ENCODE results near the gene CPNE9.
"Not testable (repeated sequence)": the region's sequence is repeated elsewhere in the genome, so short reads cannot be mapped to it uniquely, and the experiment has no call there.

The CPNE9 gene

DNA sequence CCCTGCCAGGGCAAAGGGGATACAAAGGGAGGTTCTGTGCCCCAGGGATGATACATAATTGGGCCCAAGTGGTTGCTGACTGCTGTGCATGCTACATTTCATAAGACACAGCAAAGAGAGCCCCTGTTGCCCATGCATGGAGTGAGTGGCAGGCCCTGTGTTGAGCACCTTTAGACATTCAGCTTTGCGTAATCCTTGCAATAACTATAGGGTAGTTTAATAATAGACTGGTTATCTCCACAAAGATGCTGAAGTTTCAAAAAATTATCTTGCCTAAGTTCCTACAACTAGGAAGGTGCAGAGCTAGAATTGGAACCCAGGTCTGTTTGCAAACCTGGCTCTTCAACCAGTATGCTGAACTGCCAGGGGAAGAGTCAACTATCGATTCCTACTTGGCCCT lies 44.4 kb downstream of the CPNE9 start:
- no peak for DNase-seq (ENCODE audit: low spot score)

GRCh38 chr3:9749296-9749644 lies 45.6 kb downstream of the CPNE9 start:
- DNase-seq (ENCODE audit: low spot score): no peak

DNA sequence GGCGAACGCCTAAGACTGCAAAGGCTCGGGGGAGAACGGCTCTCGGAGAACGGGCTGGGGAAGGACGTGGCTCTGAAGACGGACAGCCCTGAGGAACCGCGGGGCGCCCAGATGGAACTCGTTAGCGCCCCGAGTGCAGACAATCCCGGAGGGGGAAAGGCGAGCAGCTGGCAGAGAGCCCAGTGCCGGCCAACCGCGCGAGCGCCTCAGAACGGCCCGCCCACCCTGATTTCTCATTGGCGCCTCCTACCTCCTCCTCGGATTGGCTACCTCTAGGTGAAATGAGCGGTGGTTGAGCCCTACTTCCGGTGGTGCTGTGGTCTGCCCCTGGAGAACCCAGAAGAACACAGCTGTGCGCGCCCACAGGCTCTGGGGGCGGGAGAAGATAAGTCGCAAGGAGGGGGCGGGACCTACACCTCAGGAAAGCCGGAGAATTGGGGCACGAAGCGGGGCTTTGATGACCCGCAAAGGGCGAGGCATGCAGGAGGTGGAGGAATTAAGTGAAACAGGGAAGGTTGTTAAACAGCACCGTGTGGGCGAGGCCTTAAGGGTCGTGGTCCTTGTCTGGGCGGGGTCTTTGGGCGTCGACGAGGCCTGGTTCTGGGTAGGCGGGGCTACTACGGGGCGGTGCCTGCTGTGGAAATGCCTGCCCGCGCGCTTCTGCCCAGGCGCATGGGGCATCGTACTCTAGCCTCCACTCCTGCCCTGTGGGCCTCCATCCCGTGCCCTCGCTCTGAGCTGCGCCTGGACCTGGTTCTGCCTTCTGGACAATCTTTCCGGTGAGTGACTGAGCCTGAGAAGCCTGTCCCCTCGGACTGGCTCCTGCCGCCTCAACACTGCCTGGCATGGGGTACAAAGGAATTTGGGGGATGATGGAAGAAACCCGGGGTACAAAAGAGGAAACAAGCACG lies 46.3 kb downstream of the CPNE9 start, which contains the start of gene OGG1:
Gene OGG1 (plus strand): TSS at position 308 of the 911 bp plus-strand sequence. CDS start 335 bp downstream, at position 643.
- peak; percentile 99 for DNase-seq (ENCODE audit: low spot score)

DNA sequence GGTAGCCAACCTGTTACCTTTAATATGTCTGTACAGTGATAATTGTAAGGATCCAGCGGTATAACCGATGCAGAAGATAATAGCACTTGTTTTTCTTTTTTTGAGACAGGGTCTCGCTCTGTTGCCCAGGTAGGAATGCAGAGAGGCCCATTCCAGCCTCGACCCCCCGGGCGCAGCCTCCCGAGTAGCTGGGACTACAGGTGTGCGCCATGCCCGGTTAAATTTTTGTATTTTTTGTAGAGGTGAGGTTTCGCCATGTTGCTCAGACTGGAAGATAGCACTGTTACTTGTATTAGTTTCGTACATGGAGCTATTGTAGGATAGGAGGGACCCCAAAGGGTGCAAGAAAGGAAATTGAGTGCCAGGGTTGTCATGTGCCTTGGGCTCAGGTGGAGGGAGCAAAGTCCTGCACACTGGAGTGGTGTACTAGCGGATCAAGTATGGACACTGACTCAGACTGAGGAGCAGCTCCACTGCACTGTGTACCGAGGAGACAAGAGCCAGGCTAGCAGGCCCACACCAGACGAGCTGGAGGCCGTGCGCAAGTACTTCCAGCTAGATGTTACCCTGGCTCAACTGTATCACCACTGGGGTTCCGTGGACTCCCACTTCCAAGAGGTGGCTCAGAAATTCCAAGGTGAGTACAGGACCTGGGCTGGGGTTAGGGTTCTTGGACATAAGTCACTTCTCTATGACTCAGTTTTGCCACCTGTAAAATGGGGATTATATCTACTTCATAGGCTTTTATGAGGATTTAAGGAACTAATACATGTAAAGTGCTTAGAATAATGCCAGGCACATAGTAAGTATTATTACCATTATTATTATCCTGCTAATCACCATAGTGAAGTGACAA lies 47.2 kb downstream of the CPNE9 start:
- DNase-seq (ENCODE audit: low spot score): peak; percentile 57

DNA sequence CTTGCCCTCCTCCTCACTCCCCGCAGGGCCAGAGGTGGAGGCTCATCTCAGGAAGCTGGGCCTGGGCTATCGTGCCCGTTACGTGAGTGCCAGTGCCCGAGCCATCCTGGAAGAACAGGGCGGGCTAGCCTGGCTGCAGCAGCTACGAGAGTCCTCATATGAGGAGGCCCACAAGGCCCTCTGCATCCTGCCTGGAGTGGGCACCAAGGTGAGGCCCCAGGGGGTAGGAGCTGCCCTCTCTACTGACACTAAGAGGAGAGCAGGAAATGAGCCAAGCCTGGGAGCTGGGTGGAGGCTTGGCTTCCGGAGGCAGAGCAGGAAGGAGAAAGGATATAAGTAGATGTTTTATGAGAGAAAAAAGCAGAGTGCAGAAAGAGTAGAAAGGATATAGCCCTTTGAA lies 51.0 kb downstream of the CPNE9 start:
- DNase-seq (ENCODE audit: low spot score): peak; percentile 26

DNA sequence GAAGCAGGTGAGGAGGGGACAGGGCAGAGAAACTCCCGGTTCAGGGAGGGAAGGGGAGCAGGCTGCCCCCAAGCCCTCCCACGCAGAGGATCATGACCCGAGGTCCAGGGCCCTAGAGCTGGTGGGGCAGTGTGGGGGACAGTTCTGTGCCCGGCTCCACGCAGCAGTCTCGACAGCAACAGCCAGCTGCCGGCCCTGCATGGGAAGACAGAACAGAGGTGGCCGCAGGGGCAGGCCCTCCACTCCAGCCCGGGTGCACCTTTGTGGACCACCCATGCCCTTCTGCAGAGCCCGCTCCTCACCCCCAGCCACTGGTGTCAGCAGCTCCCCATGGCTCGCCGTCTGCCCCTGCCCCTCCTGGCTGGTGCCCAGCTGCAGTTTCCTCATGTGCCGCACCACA lies 53.8 kb downstream of the CPNE9 start:
- DNase-seq (ENCODE audit: low spot score): no peak

- no peak for DNase-seq (ENCODE audit: low spot score)
Observed at GRCh38 chr3:9760779-9761505, 57.3 kb downstream of the CPNE9 start.

DNA sequence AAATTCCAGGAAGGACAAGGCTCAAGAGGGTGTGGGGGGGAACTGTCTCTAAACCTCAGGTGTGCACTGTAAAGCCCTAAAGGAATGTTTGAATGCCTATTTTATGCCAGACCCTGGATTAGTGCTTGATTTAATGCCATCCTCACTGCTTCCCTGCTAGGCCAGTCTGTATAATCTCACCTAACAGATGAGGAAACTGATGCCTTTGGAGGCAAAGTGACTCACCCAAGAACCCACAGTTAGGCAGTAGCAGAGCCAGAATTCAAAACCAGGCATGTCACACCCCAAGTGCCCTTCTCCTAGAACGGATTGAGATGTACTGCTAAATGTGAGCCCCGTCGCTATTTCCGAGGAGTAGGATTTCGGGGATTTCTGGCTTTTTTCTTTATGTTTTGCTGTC lies 58.3 kb downstream of the CPNE9 start:
- no peak for DNase-seq (ENCODE audit: low spot score)

DNA sequence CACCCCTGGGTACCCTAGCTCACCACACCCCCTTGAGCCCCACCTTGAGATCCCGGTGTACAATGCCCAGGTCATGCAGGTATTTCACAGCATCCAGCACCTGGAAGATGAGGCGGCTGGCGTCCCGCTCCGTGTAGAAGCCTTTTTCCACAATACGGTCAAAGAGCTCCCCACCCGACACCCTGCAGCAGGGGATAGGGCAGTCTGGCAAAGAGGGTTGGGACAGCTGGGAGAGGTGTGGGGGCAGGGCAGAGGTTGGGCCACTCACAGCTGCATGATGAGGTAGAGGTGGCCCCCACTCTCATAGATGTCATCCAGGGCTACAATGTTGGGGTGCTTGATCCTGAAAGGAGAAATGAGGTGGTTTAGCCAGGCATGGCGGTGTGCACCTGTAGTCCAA lies 59.2 kb downstream of the CPNE9 start:
- no peak for DNase-seq (ENCODE audit: low spot score)

- DNase-seq (ENCODE audit: low spot score): peak; percentile 34
Observed at GRCh38 chr3:9765865-9766264, 62.2 kb downstream of the CPNE9 start.

DNA sequence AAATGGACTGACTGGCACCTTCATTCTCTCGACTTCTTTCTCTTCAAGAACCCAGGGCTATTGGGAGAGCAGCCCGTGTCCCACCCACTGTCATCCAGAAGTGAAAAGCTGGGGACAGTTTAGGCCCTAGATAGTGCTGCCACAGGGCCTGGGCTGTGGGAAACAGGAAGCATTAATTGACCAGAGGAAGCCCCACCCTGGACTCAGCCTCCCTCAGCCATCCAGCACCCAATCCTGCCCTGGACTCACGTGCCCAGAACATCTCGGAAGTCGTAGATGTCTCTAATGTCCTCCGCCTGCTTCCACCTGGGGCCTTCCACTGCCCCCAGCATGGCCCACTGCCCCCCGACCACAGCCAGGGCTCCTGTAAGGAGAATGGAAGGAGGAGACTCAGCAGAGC lies 63.8 kb downstream of the CPNE9 start:
- no peak for DNase-seq (ENCODE audit: low spot score)

- no peak for DNase-seq (ENCODE audit: low spot score)
Observed at GRCh38 chr3:9768141-9768775, 64.6 kb downstream of the CPNE9 start.

DNA sequence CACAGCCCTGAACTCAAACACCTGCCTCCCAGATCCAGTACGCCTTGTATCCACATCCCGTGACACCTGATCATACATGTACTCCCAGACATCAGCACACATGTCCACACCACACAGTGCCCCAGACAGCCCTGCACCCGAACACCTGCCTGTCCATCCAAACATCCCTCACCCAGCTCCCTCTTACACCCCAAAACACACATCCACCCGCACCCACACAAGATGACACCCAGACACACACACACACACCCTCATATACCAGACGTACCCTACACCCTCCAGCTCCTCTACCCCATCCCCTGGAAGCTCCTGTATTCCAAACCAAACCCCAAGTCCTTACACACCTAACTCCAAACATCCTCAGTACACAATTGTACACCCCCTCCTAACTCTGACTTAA lies 65.4 kb downstream of the CPNE9 start:
- DNase-seq (ENCODE audit: low spot score): no peak

GRCh38 chr3:9769426-9770275 lies 66.0 kb downstream of the CPNE9 start, which contains the start of gene CAMK1:
Gene CAMK1 (minus strand): TSS chr3:9769947. CDS start chr3:9767749, 2,198 bp downstream.
- peak; percentile 75 for DNase-seq (ENCODE audit: low spot score)

DNA sequence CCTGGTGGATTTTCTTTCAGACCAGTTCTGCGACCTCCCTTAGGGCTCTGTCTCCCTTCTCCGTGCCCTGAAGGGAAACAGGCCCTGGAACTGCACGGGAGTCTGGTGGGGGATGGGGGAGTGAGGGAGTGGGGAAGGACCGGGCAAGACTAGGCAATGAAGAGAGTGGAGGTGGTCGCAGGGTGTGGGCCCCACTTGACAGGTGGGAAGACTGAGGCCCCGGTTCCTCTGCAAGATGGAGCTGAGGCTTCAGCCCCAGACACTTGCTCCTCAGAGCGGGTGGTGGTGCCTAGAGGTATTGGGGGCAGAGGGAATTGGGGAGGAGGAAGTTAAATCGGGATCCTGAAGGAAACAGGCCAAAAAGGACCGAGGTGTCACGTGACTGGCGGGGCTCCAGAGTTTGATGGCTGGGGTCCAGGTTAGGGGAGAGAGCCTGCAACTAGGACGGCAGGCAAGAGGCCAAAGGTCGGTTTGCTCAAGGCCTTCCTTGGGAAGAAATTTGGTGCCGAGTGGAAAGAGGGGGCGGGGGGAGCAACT lies 66.7 kb downstream of the CPNE9 start:
- DNase-seq (ENCODE audit: low spot score): no peak

- DNase-seq (ENCODE audit: low spot score): not testable (repeated sequence)
Observed at GRCh38 chr3:9771007-9771406, 67.4 kb downstream of the CPNE9 start.

- DNase-seq (ENCODE audit: low spot score): no peak
Observed at GRCh38 chr3:9776896-9777693, 73.5 kb downstream of the CPNE9 start.

DNA sequence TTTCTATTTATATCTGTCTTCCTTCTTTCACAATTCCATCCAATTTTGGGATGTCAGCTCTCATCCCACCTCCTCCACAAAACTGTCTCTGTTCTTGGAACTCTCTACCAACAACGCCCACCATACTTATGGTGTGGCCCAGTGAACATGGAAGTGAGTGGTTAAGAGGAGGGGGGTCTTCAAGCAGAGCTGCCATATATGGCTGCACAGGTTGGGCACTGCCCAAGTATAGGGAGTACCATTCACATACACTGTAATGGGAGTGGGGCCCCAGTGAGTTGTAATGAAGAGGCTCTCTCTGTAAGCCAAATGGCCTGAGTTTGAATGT lies 74.0 kb downstream of the CPNE9 start:
- DNase-seq (ENCODE audit: low spot score): no peak

- peak; percentile 61 for DNase-seq (ENCODE audit: low spot score)
Observed at GRCh38 chr3:9778143-9779074, 74.8 kb downstream of the CPNE9 start.

All from kidney tubule cell (primary cell).